ENCODE results near the gene ANTXRL.
"Not testable (repeated sequence)": the region's sequence is repeated elsewhere in the genome, so short reads cannot be mapped to it uniquely, and the experiment has no call there.

ANTXRL gene

DNA sequence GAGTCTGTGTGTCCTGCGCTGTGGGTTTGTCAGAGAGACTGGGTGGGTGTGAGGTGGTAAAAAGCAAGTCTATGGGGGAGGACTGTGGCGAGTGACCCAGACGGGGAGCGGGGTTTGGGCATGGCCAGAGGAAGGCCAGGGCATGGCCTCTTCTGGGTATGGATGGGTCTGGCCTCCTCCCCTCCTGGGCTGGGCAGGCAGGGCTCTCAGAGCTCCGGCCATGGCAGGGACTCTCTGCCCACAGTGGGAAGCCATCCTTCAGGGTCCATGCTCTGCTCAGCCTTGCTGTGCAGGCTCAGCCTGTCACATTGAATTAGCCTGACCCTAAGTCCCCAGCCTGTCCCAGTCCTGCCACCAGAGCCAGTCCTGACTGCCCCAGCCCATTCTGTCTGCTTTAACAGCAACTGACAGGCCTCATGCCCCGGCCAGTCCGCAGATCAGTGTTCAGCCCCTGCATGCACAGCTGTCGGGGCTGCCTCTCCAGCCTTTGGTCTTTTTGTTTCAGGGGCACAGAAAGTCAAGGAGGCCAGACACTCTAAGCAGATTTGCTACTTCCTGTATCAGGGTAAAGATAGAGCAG lies 7.9 kb downstream of the ANTXRL start:
- no peak for DNase-seq (ENCODE audit: extremely low read depth, low read depth)
- TF ChIP-seq CTCF (IDR thresholded peaks at IDR 0.05; ENCODE audit: low read depth, low read length) = no peak

DNA sequence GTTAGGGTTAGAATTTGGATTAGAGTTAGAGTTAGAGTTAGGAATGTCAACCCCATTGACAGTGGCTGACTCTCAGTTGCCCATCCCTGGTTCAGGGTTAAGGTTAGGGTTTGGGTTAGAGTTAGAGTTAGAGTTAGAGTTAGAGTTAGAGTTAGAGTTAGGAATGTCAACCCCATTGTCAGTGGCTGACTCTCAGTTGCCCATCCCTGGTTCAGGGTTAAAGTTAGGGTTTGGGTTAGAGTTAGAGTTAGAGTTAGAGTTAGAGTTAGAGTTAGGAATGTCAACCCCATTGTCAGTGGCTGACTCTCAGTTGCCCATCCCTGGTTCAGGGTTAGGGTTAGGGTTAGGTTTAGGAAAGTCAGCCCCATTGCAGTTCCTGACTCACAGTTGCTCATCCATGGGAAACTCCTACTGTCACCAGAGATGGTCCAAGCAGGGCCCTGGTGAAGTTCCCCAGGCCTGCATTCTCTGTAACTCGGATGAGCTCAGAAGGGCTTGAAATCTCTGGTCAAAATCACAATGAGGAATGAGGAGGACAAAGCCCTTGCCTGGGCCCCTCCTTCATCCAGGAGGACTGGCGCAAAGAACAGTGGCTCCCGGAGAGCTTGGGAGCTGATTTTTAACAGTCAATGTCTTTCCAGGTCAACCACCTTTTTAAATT lies 8.7 kb downstream of the ANTXRL start:
- not testable (repeated sequence) for DNase-seq (ENCODE audit: extremely low read depth, low read depth)

- DNase-seq (ENCODE audit: extremely low read depth, low read depth) = not testable (repeated sequence)
These were observed 9.3 kb downstream of the ANTXRL start for GRCh38 chr10:46296086-46296485.

DNA sequence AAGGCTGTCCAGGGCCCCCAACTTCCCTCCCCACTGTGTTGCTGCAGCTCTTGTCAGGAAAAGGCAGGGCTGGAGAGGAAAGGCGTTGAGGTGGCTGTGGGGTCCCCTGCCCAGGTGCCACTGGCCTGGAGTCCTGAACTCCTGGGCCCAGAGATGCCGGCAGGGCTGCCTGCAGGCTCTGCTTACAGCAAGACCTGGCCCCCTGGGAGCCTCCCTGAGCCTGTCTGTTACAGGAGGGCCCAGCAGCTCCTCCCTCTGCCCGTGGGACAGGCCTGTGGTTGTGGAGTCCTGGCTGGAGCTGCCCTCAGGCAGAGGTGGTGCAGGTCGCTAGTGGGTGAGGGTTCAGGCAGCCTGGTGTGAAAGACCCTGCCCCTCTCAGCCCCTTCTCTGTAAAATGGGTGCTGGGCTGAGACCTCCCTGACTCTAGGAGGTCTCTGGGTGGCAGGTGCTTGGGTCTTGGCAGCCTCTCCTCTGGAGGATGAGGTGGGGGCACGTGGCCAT lies 9.9 kb downstream of the ANTXRL start:
- TF ChIP-seq CTCF (IDR thresholded peaks at IDR 0.05; ENCODE audit: low read depth, low read length) = no peak
- DNase-seq (ENCODE audit: extremely low read depth, low read depth) = no peak

DNA sequence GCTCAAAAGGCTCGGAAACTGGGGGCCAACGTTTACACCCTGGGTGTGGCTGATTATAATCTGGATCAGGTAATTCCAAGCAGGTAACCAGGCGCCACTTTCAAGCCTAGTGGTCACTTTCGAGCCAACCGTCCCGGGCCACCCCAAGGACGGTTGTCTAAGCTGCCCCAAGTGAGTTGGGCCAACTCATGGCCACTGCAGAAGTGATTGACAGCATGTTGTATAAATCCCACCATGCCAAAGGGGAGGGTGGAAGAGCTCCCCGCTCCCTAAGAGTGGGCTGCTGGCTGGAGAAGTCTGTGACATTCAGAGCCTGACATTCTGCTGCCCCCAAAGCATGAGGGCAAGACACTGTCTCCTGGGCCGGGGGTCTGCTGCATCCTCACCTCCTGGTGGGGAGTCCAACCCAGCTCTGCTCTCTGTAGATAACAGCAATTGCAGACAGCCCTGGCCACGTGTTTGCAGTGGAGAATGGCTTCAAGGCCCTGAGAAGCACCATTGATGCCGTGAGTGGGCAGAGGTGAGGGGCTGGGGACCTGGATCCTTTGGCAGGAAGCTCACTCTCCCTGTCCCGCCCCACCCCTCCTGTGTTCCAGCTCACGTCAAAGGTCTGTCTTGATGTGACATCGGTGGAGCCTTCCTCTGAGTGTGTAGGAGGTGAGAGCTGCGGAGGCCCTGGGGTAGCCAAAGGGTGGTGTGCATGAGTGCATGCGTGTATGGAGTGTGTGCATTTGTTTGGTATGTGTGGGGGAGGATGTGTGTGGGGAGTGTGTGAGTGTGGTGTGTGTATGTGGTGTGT lies 10.8 kb downstream of the ANTXRL start:
- no peak for TF ChIP-seq CTCF (IDR thresholded peaks at IDR 0.05; ENCODE audit: low read depth, low read length)
- no peak for DNase-seq (ENCODE audit: extremely low read depth, low read depth)

DNA sequence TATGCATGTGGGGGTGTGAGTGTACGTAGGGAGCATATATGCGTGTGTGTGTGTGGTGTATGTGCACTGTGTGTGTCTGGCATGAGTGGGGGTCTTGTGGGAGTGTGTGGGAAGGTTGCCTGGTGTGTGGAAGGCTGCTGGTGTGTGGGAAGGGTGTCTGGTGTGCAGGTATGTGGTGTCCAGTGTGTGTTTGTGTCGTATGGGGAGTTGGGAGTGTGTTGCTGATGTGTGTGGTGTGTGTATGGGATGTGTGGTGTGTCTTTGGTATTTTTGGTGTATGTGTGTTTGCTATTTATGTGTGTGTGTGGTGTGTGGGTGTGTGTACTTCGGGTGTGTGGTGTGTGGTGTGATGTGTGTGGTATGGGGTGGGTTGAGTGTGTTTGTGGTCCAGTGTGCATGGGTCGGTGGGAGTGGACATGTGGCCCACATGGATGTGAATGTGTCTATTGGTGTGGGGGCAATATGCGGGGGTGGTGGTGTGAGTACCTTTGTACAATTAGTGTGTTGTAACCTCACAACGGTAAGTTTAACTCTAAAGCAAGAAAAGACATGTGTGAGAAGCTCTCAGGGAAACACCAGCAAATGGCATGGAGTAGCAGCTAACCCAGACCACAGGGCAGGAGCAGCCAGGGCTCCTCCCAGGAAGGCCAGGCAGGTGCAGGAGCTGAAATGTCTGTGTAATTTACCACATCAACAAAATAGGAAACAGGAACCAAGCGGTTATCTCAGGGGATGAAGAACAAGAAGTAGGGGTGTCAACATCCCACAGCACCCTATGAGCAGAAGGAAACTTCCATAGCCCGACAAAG lies 11.9 kb downstream of the ANTXRL start:
- DNase-seq (ENCODE audit: extremely low read depth, low read depth) = no peak
- no peak for TF ChIP-seq CTCF (IDR thresholded peaks at IDR 0.05; ENCODE audit: low read depth, low read length)

GRCh38 chr10:46299286-46299535 lies 12.4 kb downstream of the ANTXRL start:
- TF ChIP-seq CTCF (IDR thresholded peaks at IDR 0.05; ENCODE audit: low read depth, low read length) = no peak
- no peak for DNase-seq (ENCODE audit: extremely low read depth, low read depth)

All from AG09319 (cell line).